ENCODE results near the gene SLC16A10.
"Not testable (repeated sequence)": the region's sequence is repeated elsewhere in the genome, so short reads cannot be mapped to it uniquely, and the experiment has no call there.

DNA sequence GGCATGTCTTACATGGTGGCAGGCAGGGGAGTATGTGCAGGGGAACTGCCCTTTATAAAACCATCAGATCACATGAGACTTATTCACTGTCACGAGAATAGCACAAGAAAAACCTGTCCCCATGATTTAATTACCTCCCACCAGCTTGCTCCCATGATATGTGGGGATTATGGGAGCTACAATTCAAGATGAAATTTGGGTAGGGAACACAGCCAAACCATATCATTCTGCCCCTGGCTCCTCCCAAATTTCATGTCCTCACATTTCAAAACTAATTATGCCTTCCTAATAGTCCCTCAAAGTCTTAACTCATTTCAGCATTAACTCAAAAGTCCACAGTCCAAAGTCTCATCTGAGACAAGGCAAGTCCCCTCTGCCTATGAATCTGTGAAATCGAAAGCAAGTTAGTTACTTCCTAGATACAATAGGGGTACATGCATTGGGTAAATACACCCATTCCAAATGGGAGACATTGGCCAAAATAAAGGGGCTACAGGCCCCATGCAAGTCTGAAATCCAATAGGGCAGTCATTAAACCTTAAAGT lies 102.4 kb downstream of the SLC16A10 start:
- TF ChIP-seq, protein P1, sequence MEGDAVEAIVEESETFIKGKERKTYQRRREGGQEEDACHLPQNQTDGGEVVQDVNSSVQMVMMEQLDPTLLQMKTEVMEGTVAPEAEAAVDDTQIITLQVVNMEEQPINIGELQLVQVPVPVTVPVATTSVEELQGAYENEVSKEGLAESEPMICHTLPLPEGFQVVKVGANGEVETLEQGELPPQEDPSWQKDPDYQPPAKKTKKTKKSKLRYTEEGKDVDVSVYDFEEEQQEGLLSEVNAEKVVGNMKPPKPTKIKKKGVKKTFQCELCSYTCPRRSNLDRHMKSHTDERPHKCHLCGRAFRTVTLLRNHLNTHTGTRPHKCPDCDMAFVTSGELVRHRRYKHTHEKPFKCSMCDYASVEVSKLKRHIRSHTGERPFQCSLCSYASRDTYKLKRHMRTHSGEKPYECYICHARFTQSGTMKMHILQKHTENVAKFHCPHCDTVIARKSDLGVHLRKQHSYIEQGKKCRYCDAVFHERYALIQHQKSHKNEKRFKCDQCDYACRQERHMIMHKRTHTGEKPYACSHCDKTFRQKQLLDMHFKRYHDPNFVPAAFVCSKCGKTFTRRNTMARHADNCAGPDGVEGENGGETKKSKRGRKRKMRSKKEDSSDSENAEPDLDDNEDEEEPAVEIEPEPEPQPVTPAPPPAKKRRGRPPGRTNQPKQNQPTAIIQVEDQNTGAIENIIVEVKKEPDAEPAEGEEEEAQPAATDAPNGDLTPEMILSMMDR (IDR thresholded peaks at IDR 0.05), result not testable (repeated sequence)
- not testable (repeated sequence) for TF ChIP-seq POLR2A (IDR thresholded peaks at IDR 0.05)

All from breast epithelium (tissue), 3 donors.